Pancreas (tissue), 10 donors: Measurements from ENCODE around the gene SNX14. TPM values are rescaled to one million over a fixed set of nuclear protein-coding genes. Genes with fewer than 3 reads are reported as not detected.
"Not testable (repeated sequence)": the region's sequence is repeated elsewhere in the genome, so short reads cannot be mapped to it uniquely, and the experiment has no call there.

ENCODE experiments used
- ATAC-seq, 4 donors: fragments of 200-7000 bp; cut with Tn5 transposase; one replicate each; pipeline versions ENCODE4 v1.8.0 to v1.9.1; 2020; ENCODE audit warnings: mild to moderate bottlenecking in 4 of 4, moderate library complexity in 4 of 4
- DNase-seq, 6 donors: peaks; one replicate each; pipeline ENCODE4 v3.0.0-alpha.2; 2020
- FAIRE-seq: peaks from 2 replicates; lab custom pipeline; 2012; peaks lifted over from hg19 to GRCh38; lab: Jason Lieb, UNC
- H3K27ac ChIP-seq, 4 donors: fragments of 200-600 bp; sonication (generic); 1 replicate in 3 of 4; 2 replicates in 1 of 4; pipeline versions ENCODE4 v1.5.0 to v1.8.0; 2020
- H3K27me3 ChIP-seq, 4 donors: fragments of 200-600 bp; one replicate each; pipeline ENCODE4 v1.8.0; 2021
- H3K36me3 ChIP-seq, 3 donors: fragments of 200-600 bp; sonication (generic) in 1 of 3; one replicate each; pipeline versions ENCODE4 v1.5.0 to v1.8.0; 2020 to 2021
- H3K4me1 ChIP-seq, 3 donors: fragments of 200-600 bp; one replicate each; pipeline ENCODE4 v1.8.0; 2021
- H3K4me3 ChIP-seq, 4 donors: fragments of 200-600 bp; sonication (generic) in 2 of 4; one replicate each; pipeline versions ENCODE4 v1.5.0 to v1.8.0; 2020 to 2021
- H3K9me3 ChIP-seq, 4 donors: fragments of 200-600 bp; one replicate each; pipeline ENCODE4 v1.8.0; 2021
- WGBS, 2 donors: extraction: QIAGEN DNeasy Blood & Tissue Kit; methylation state at CpG; one replicate each; pipeline ENCODE4 v1.1.7; 2013; 5-methylcytosine and 5-hydroxymethylcytosine counted together
- intact Hi-C, 3 donors: fragments of 100-400 bp; cut with DNase I; formaldehyde crosslinking; loops; one replicate each; pipeline versions ENCODE4 v1.11.1 to v1.14.2; 2022
- polyA plus RNA-seq, 2 donors: library from polyadenylated mRNA; stranded (reverse); fragments of 200-250 nt; gene quantifications; one replicate each; pipeline ENCODE4 v1.2.3, GENCODE V29; 2013
- total RNA-seq, 6 donors: library from RNA; stranded (reverse); fragmentation: NEBNext Ultra II Directional in 4 of 6; extraction: Animal tissue kit (Norgen Biotek cat#: 25700) in 4 of 6; gene quantifications; one replicate each; pipeline versions ENCODE4 v1.2.1 to v1.2.4, GENCODE V29; 2021 to 2023
- TF ChIP-seq, protein P1 (sequence below), 4 donors: fragments of 200-600 bp; sonication (generic) in 3 of 4; IDR thresholded peaks; one replicate each; pipeline versions ENCODE4 v1.5.0 to v1.8.0; 2021; ENCODE audit warnings: antibody characterized with exemption in 4 of 4
- donor health status: healthy with polysubstance abuse.
- donor health status: DM: no; HTN: no; CAD: no; lungs with moderate emphysema.
- donor health status: DM: no; HTN: no; CAD: no.
- donor health status: control.
- donor health status: control.
- donor health status: Bipolar disorder and iron deficiency.
- donor health status: DM: yes; HTN: yes; CAD: no.
- donor health status: DM: no; HTN: no; CAD: no.
- donor health status: DM: no; HTN: no; CAD: no.
- donor health status: DM: yes; HTN: yes; CAD: no.

The SNX14 gene
- total and polyA plus RNA-seq, 8 donors = 30.0 to 85.6 (median 36.9) TPM

DNA sequence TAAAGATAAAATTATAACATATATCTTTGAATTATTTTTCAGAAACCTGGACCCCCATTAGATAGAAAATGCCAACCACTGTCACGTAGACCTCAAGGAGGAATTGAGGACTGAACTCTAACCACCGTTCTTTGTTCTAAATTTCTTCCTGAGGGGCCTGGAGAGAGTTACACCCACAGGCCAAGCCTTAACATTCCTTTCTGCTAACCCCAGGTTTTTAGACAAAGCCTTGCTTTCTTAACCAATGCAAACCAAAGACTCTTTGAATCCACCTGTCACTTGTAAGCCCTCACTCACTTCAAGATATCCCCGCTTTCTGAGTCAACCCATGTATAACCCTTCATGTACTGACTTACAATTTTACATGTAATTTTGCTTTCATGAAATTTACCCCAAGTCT lies 41.0 kb downstream of the SNX14 start:
- DNase-seq (no peak), ATAC-seq (no peak), FAIRE-seq (no peak)
- intact Hi-C loops = no loop called here
- H3K27ac ChIP-seq = no peak overlapping the region
- H3K4me1 ChIP-seq = no peaks in the 10 kb centered on the region
- H3K9me3 ChIP-seq = no peaks in the 10 kb centered on the region
- H3K36me3 ChIP-seq = peaks cover 0 to 4% (median 0%) of the 10 kb centered on the region in 3 donors
- 97% methylated on average over 3 of the region's 3 CpGs for WGBS, 2 donors
- H3K4me3 ChIP-seq = no peak overlapping the region
- TF ChIP-seq, protein P1, sequence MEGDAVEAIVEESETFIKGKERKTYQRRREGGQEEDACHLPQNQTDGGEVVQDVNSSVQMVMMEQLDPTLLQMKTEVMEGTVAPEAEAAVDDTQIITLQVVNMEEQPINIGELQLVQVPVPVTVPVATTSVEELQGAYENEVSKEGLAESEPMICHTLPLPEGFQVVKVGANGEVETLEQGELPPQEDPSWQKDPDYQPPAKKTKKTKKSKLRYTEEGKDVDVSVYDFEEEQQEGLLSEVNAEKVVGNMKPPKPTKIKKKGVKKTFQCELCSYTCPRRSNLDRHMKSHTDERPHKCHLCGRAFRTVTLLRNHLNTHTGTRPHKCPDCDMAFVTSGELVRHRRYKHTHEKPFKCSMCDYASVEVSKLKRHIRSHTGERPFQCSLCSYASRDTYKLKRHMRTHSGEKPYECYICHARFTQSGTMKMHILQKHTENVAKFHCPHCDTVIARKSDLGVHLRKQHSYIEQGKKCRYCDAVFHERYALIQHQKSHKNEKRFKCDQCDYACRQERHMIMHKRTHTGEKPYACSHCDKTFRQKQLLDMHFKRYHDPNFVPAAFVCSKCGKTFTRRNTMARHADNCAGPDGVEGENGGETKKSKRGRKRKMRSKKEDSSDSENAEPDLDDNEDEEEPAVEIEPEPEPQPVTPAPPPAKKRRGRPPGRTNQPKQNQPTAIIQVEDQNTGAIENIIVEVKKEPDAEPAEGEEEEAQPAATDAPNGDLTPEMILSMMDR (IDR thresholded peaks at IDR 0.05) = no peak
- no peaks in the 10 kb centered on the region for H3K27me3 ChIP-seq

DNA sequence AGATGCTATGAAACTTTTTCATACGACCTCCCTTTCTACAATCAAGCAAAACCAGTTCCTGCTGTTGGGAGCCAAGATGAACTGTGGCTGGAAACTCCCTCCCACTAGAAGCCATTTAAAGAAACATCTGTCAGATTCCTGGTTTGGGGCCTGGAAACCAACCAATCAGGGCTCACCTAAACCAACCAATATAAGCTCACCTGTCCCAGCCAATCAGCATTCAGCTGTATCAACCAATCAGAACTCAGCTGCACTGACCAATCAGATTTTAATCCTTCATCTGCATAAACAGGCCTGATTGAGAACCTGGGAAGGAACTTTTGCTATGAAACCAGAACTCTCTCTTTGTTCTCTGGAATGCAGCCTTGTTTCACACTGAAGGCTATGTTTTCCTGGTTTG lies 42.4 kb downstream of the SNX14 start:
- DNase-seq (no peak), FAIRE-seq (no peak), ATAC-seq (no peak)
- no peak overlapping the region for H3K27ac ChIP-seq
- H3K9me3 ChIP-seq = no peaks in the 10 kb centered on the region
- intact Hi-C loops = no loop called here
- peaks cover 0 to 6% (median 0%) of the 10 kb centered on the region in 3 donors for H3K36me3 ChIP-seq
- no peak overlapping the region for H3K4me3 ChIP-seq
- H3K27me3 ChIP-seq = no peaks in the 10 kb centered on the region
- WGBS, 2 donors = 73 to 84% methylated on average over 1 of the region's 1 CpG
- no peaks in the 10 kb centered on the region for H3K4me1 ChIP-seq
- TF ChIP-seq, protein P1 (IDR thresholded peaks at IDR 0.05) = no peak

DNA sequence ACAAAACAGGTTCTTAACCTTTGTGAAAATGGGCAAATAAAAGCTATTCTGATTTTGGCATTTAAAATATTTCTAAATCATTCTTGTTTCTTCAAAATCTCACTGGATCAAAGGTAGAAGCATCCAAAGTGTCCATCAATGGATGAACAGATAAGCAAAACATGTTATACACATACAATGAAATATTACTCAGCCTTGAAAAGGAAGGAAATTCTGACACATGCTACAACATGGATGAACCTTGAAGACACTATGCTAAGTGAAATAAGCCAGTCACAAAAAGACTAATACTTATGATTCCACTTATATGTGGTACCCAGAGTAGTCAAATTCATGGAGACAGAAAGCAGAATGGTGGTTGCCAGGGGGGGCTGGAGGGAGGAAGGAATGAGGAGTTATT lies 45.9 kb downstream of the SNX14 start:
- DNase-seq = no peak

DNA sequence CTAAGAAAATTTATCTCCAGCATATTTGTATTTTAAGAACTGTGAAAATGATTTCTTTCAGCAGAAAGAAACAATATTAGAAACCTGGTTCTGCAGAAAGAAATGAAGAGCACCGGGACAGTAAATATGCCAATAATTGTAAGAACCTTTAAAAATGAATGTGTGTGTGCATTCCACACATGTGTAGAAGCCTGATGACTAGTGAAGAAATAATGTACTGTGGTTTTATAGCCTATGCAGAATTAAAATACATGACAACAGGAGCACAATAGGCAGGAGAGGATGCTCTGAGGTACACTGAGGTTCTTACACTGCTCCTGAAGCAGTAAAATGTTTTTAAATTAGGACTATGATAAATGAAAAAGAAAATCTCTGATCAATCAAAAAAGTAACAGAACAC lies 48.9 kb downstream of the SNX14 start:
- no peak for DNase-seq
- Histone ChIP-seq H3K4me1 (no peaks in the 10 kb centered on the region), H3K4me3 (no peak overlapping the region), H3K27ac (no peak overlapping the region), H3K27me3 (no peaks in the 10 kb centered on the region), H3K36me3 (peaks cover 0 to 6% (median 0%) of the 10 kb centered on the region in 3 donors), H3K9me3 (no peaks in the 10 kb centered on the region)
- ATAC-seq = no peak
- intact Hi-C loops = no loop called here
- no peak for FAIRE-seq
- 97 to 98% methylated on average over 1 of the region's 1 CpG for WGBS, 2 donors
- TF ChIP-seq, protein P1 (IDR thresholded peaks at IDR 0.05) = no peak

More for the DNA sequence above, 45.9 kb downstream of the SNX14 start:
- no peaks in the 10 kb centered on the region for H3K9me3 ChIP-seq
- TF ChIP-seq, protein P1 (IDR thresholded peaks at IDR 0.05) = no peak
- H3K4me1 ChIP-seq = no peaks in the 10 kb centered on the region
- peaks cover 0 to 6% (median 0%) of the 10 kb centered on the region in 3 donors for H3K36me3 ChIP-seq
- no peak overlapping the region for H3K27ac ChIP-seq
- FAIRE-seq (no peak), ATAC-seq (no peak)
- no peaks in the 10 kb centered on the region for H3K27me3 ChIP-seq
- intact Hi-C loops = no loop called here
- no peak overlapping the region for H3K4me3 ChIP-seq

DNA sequence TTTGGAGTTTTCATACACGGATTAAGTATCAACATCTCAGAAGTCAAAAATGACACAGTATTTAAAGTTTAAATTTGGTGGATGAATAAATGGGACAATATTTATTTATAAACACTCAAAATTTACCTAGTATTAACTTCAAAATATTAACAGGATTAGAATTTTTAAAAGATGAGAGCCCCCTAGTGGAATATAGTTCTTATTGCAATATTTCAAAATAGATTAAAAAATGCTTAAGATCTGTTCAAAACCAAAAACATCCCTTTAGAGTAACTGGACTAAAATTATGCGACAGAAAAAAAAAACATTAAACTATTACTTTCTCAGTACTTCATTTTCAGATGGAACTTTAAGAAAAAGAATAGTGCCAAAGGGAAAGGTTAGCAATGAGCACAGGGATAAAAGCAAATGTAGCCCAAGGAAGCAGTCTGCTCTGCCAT lies 56.6 kb downstream of the SNX14 start:
- no peaks in the 10 kb centered on the region for H3K9me3 ChIP-seq
- WGBS, 2 donors = 25 to 33% methylated on average over 2 of the region's 2 CpGs
- H3K4me1 ChIP-seq = no peaks in the 10 kb centered on the region
- no peak for DNase-seq
- no peaks in the 10 kb centered on the region for H3K27me3 ChIP-seq
- ATAC-seq = no peak
- TF ChIP-seq, protein P1 (IDR thresholded peaks at IDR 0.05) = peak; percentile 16 to 56 (median 37)
- H3K36me3 ChIP-seq = peaks cover 0 to 13% (median 12%) of the 10 kb centered on the region in 3 donors
- peak; percentile 98 for FAIRE-seq
- H3K27ac ChIP-seq = no peak overlapping the region
- intact Hi-C loops = no loop called here
- no peak overlapping the region for H3K4me3 ChIP-seq

DNA sequence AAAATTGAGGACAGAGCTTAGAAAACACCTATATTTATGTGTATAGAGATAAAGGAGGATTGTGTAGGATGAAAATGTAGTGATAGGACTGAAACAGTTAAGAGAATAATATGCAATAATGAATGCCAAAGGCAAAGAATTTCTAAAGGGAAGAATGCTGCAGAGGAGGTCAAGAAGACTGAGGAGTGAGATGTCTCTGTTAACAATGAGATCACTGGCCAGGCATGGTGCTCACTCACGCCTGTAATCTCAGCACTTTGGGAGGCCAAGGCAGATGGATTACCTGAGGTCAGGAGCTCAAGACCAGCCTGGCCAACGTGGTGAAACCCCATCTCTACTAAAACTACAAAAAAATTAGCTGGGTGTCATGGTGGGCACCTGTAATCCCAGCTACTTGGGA lies 69.4 kb downstream of the SNX14 start:
- H3K4me3 ChIP-seq, H3K4me1 ChIP-seq, H3K27ac ChIP-seq, FAIRE-seq, intact Hi-C loops, DNase-seq, ATAC-seq, H3K9me3 ChIP-seq, H3K27me3 ChIP-seq: not testable (repeated sequence)
- peaks cover 0 to 16% (median 5%) of the 10 kb centered on the region in 3 donors for H3K36me3 ChIP-seq
- WGBS, 2 donors = 83 to 95% methylated on average over 2 of the region's 2 CpGs
